K562 (cell line): ENCODE measurements around the gene ADSS1. TPM values are rescaled to one million over a fixed set of nuclear protein-coding genes. Genes with fewer than 3 reads are reported as not detected.

Source experiments
- ATAC-seq: fragments of 200-7000 bp; cut with Tn5 transposase; 3 replicates; pipeline ENCODE4 v1.9.1; 2020; ENCODE audit warnings: moderate library complexity
- BruUV-seq: library from RNA; stranded (reverse); fragments of 400-500 nt; replicated peaks from 2 replicates; lab custom pipeline; 2021; lab: Mats Ljungman, UMichigan
- CTCF ChIA-PET: fragments of 300-600 bp; formaldehyde crosslinking; extraction: SDS; loops from one replicate; lab custom pipeline; 2021; ENCODE audit warnings: low intra/inter-chr PET ratio; lab: Yijun Ruan, JAX
- POLR2A ChIA-PET: fragments of 300-600, 350-650 bp; sonication (Branson Sonifier 250); formaldehyde crosslinking; extraction: SDS; loops from one replicate; lab custom pipeline; 2021; ENCODE audit warnings: antibody characterized with exemption, inconsistent platforms; lab: Yijun Ruan, JAX
- DNase-seq, 4 experiments: peaks; one replicate each; pipeline versions ENCODE4 v3.0.0 to v3.0.0-alpha.2; 2011 to 2018; ENCODE audit warnings: low spot score in 3 of 4, mixed read lengths in 3 of 4; ENCODE audit errors: extremely low read depth in 1 of 4
- FAIRE-seq: peaks from 2 replicates; lab custom pipeline; 2011; peaks lifted over from hg19 to GRCh38; lab: Jason Lieb, UNC
- H2AFZ ChIP-seq: 2 replicates; pipeline ENCODE4 v1.6.0; 2011; ENCODE audit warnings: low read depth, low read length, control low read depth, inconsistent platforms
- H3K27ac ChIP-seq: fragments of 200-600 bp; 3 replicates; pipeline ENCODE4 v1.8.0; 2011; ENCODE audit warnings: low read depth, mild to moderate bottlenecking, control low read depth, inconsistent platforms, low read length, moderate library complexity, mixed read lengths; ENCODE audit errors: extremely low read depth
- H3K27me3 ChIP-seq, 2 experiments: fragments of 300-600 bp in 1 of 2; 2 replicates in 1 of 2; 3 replicates in 1 of 2; pipeline versions ENCODE4 v1.6.0 to v1.8.0; 2011; ENCODE audit warnings: inconsistent platforms in 2 of 2, low read length in 2 of 2, mild to moderate bottlenecking in 1 of 2, mixed read lengths in 1 of 2, moderate library complexity in 1 of 2; ENCODE audit not compliant: control insufficient read depth in 2 of 2, insufficient read depth in 2 of 2
- H3K36me3 ChIP-seq: fragments of 300-600 bp; 3 replicates; pipeline ENCODE4 v1.8.0; 2011; ENCODE audit warnings: mild to moderate bottlenecking, low read length, inconsistent platforms; ENCODE audit not compliant: control insufficient read depth, insufficient read depth
- H3K4me1 ChIP-seq, 2 experiments: fragments of 200-600 bp in 1 of 2; replicated peaks in 1 of 2; 2 replicates in 1 of 2; 3 replicates in 1 of 2; pipeline versions ENCODE4 v1.5.1 to v1.8.0; 2011; ENCODE audit warnings: inconsistent platforms in 2 of 2, low read length in 2 of 2, mild to moderate bottlenecking in 1 of 2, mixed read lengths in 1 of 2, moderate library complexity in 1 of 2; ENCODE audit not compliant: control insufficient read depth in 2 of 2, insufficient read depth in 2 of 2
- H3K4me2 ChIP-seq: 2 replicates; pipeline ENCODE4 v1.6.1; 2011; ENCODE audit warnings: low read length, control low read depth, inconsistent platforms, mixed read lengths; ENCODE audit not compliant: insufficient read depth
- H3K4me3 ChIP-seq: fragments of 200-600 bp; sonication (generic), shearing (Covaris generic); 2 replicates; pipeline ENCODE4 v1.5.1; 2016; ENCODE audit warnings: control low read depth, inconsistent platforms
- H3K79me2 ChIP-seq: fragments of 200-600 bp; 3 replicates; pipeline ENCODE4 v1.8.0; 2011; ENCODE audit warnings: low read length, inconsistent platforms; ENCODE audit not compliant: control insufficient read depth, insufficient read depth
- H3K9ac ChIP-seq, 2 experiments: 2 replicates each; pipeline versions ENCODE4 v1.6.0 to v1.6.1; 2011; ENCODE audit warnings: low read depth in 2 of 2, low read length in 2 of 2, control low read depth in 1 of 2, inconsistent platforms in 1 of 2, mild to moderate bottlenecking in 1 of 2, mixed read lengths in 1 of 2; ENCODE audit not compliant: insufficient read depth in 1 of 2
- H3K9me1 ChIP-seq: one replicate; pipeline ENCODE4 v1.6.0; 2011; ENCODE audit warnings: inconsistent platforms, mild to moderate bottlenecking, low read length, moderate library complexity; ENCODE audit not compliant: control insufficient read depth, insufficient read depth
- H3K9me3 ChIP-seq: replicated peaks from 2 replicates; pipeline ENCODE4 v1.5.1; 2011; ENCODE audit warnings: low read depth, low read length, inconsistent platforms; ENCODE audit not compliant: control insufficient read depth, insufficient read depth
- H4K20me1 ChIP-seq: replicated peaks from 2 replicates; pipeline ENCODE4 v1.6.1; 2011; ENCODE audit warnings: low read length, inconsistent platforms, mixed read lengths; ENCODE audit not compliant: control insufficient read depth, insufficient read depth
- GTF3C2 ChIP-seq: IDR thresholded peaks from 3 replicates; pipeline ENCODE4 v1.6.1; 2011; ENCODE audit warnings: borderline replicate concordance, mild to moderate bottlenecking, moderate library complexity; ENCODE audit not compliant: insufficient read length; ENCODE audit errors: extremely low read depth
- MCM7 ChIP-seq, 2 experiments: fragments of 450-650 bp; IDR thresholded peaks; 2 replicates each; pipeline ENCODE4 v1.6.1; 2016 to 2018
- POLR2G ChIP-seq: fragments of 200-400 bp; formaldehyde crosslinking; IDR thresholded peaks from 2 replicates; pipeline ENCODE4 v1.6.1; 2017; ENCODE audit warnings: low read depth, mild to moderate bottlenecking, antibody characterized with exemption, low read length, moderate library complexity
- ZKSCAN1 ChIP-seq: fragments of 150-350 bp; IDR thresholded peaks from 2 replicates; pipeline ENCODE4 v1.6.1; 2016; ENCODE audit warnings: low read depth, low read length
- WGBS: fragments of 100-300 bp; shearing (Covaris generic); methylation state at CpG from one replicate; pipeline ENCODE4 v1.1.6; 2016; ENCODE audit warnings: low coverage, mixed read lengths; ENCODE audit not compliant: insufficient coverage; ENCODE audit errors: missing lambda C conversion rate; 5-methylcytosine and 5-hydroxymethylcytosine counted together
- in situ Hi-C: fragments of 300-500 bp; cut with MboI; formaldehyde crosslinking; loops from 4 replicates; pipeline ENCODE4 v1.15.0; 2018; ENCODE audit warnings: inconsistent platforms, mixed read lengths
- intact Hi-C: fragments of 100-400 bp; cut with micrococcal nuclease; formaldehyde crosslinking; loops from 2 replicates; pipeline ENCODE4 v1.14.2; 2022
- polyA plus RNA-seq, 8 experiments: library from polyadenylated mRNA; depleted of rRNA in 4 of 8; stranded (reverse) in 5 of 8; unstranded in 3 of 8; fragments of >200 nt; fragmentation: Nextera tagmentation in 2 of 8; fragmentation: Illumina TruSeq in 1 of 8; extraction: Ambion mirVana in 2 of 8; extraction: Trizol in 1 of 8; gene quantifications; 2 replicates each; pipeline versions ENCODE4 v1.2.1 to v1.2.3, GENCODE V29; 2011 to 2014; ENCODE audit warnings: inconsistent platforms in 1 of 8, missing spikeins in 1 of 8
- total RNA-seq, 7 experiments: library from RNA; depleted of rRNA in 6 of 7; stranded (reverse); fragments of >200 nt in 6 of 7; fragmentation: Illumina TruSeq in 2 of 7; extraction: Trizol in 2 of 7; gene quantifications; 2 replicates each; pipeline versions ENCODE4 v1.2.1 to v1.2.3, GENCODE V29; 2011 to 2021; ENCODE audit warnings: low replicate concordance in 1 of 7

Gene ADSS1
- total and polyA plus RNA-seq, 9 of the 15 experiments (the other 6 are each of a cell fraction or from before 2014, with no cell fraction given) = 0.53 to 5.9 (median 3.9) TPM

- H3K4me2 ChIP-seq = no peak overlapping the region
- peaks cover 31% of the 10 kb centered on the region for H3K79me2 ChIP-seq
- ChIA-PET POLR2A (interaction anchor here (0.6 kb wide), 1 partner anchor 136 kb away, joined by 3 read pairs; no protein-coding TSS in a partner anchor), CTCF (no interaction called here)
- no peak overlapping the region for H3K4me3 ChIP-seq
- H3K4me1 ChIP-seq = peaks cover 5 to 95% of the 10 kb centered on the region in 2 experiments; a peak in 4 of 5 replicates
- ATAC-seq = no peak
- H3K27ac ChIP-seq = no peak overlapping the region
- H4K20me1 ChIP-seq = no peaks in the 10 kb centered on the region; the same call in 1 of the 2 replicates
- no peak for DNase-seq
- peak overlapping the region in 1 of 2 experiments; percentile 91; a peak in 2 of 4 replicates for H3K9ac ChIP-seq
- no peak for FAIRE-seq
- H3K9me3 ChIP-seq = no peaks in the 10 kb centered on the region
- TF ChIP-seq POLR2G (0 out of 2 replicates have a peak, but pooled peaks have one; percentile 8), MCM7 (IDR thresholded peaks at IDR 0.05) (no peak)
- no TSS peak for BruUV-seq
- no peaks in the 10 kb centered on the region for H3K27me3 ChIP-seq
- no peak overlapping the region for H2AFZ ChIP-seq
- 91% methylated on average over 7 of the region's 19 CpGs for WGBS
- no peaks in the 10 kb centered on the region for H3K9me1 ChIP-seq
- intact Hi-C loops = no loop called here
- in situ Hi-C loops = no loop called here
- H3K36me3 ChIP-seq = peaks cover 33% of the 10 kb centered on the region; the same call in 2 of the 3 replicates
These were observed 32.3 kb upstream of the ADSS1 start for GRCh38 chr14:104691546-104692260.

- POLR2A ChIA-PET = interaction anchor here (0.6 kb wide), 1 partner anchor 136 kb away, joined by 3 read pairs; no protein-coding TSS in a partner anchor
- Histone ChIP-seq H3K27ac (no peak overlapping the region), H4K20me1 (no peaks in the 10 kb centered on the region; the same call in 1 of the 2 replicates), H3K4me1 (peaks cover 5 to 97% of the 10 kb centered on the region in 2 experiments; a peak in 4 of 5 replicates), H3K9me1 (peaks cover 3% of the 10 kb centered on the region), H3K36me3 (peaks cover 36% of the 10 kb centered on the region; the same call in 2 of the 3 replicates), H3K4me3 (no peak overlapping the region), H2AFZ (no peak overlapping the region), H3K9ac (peak overlapping the region in 1 of 2 experiments; percentile 64; a peak in 2 of 4 replicates), H3K9me3 (no peaks in the 10 kb centered on the region), H3K27me3 (no peaks in the 10 kb centered on the region), H3K4me2 (no peak overlapping the region), H3K79me2 (peaks cover 31% of the 10 kb centered on the region)
- intact Hi-C loops = no loop called here
- DNase-seq (no peak), FAIRE-seq (no peak), ATAC-seq (no peak)
- no peak for TF ChIP-seq GTF3C2
- TF ChIP-seq ZKSCAN1 = peak; percentile 89
- 98% methylated on average over 9 of the region's 15 CpGs for WGBS
- CTCF ChIA-PET = no interaction called here
- in situ Hi-C loops = no loop called here
- BruUV-seq = no TSS peak
These were observed 31.6 kb upstream of the ADSS1 start for GRCh38 chr14:104692261-104692938.
